HUES48 (cell line): Measurements from ENCODE around the gene B3GNT3.

Experiments
- H3K27ac ChIP-seq: one replicate; pipeline ENCODE4 v1.7.0; 2013; ENCODE audit warnings: low read depth, low read length, inconsistent platforms
- H3K27me3 ChIP-seq: 2 replicates; pipeline ENCODE4 v1.6.1; 2013; ENCODE audit warnings: mild to moderate bottlenecking, low read length; ENCODE audit not compliant: control insufficient read depth, insufficient read depth
- H3K36me3 ChIP-seq: 2 replicates; pipeline ENCODE4 v1.6.1; 2013; ENCODE audit warnings: low read length; ENCODE audit not compliant: control insufficient read depth, insufficient read depth
- H3K4me1 ChIP-seq: 2 replicates; pipeline ENCODE4 v1.6.1; 2013; ENCODE audit warnings: mild to moderate bottlenecking, low read length; ENCODE audit not compliant: control insufficient read depth, insufficient read depth
- H3K4me3 ChIP-seq: 2 replicates; pipeline ENCODE4 v1.5.1; 2013; ENCODE audit warnings: mild to moderate bottlenecking, low read depth, low read length
- H3K9ac ChIP-seq: 2 replicates; pipeline ENCODE4 v1.6.1; 2013; ENCODE audit warnings: mild to moderate bottlenecking, low read depth, low read length, moderate library complexity
- H3K9me3 ChIP-seq: 2 replicates; pipeline ENCODE4 v1.6.1; 2013; ENCODE audit warnings: low read length; ENCODE audit not compliant: control insufficient read depth, insufficient read depth

B3GNT3 gene

DNA sequence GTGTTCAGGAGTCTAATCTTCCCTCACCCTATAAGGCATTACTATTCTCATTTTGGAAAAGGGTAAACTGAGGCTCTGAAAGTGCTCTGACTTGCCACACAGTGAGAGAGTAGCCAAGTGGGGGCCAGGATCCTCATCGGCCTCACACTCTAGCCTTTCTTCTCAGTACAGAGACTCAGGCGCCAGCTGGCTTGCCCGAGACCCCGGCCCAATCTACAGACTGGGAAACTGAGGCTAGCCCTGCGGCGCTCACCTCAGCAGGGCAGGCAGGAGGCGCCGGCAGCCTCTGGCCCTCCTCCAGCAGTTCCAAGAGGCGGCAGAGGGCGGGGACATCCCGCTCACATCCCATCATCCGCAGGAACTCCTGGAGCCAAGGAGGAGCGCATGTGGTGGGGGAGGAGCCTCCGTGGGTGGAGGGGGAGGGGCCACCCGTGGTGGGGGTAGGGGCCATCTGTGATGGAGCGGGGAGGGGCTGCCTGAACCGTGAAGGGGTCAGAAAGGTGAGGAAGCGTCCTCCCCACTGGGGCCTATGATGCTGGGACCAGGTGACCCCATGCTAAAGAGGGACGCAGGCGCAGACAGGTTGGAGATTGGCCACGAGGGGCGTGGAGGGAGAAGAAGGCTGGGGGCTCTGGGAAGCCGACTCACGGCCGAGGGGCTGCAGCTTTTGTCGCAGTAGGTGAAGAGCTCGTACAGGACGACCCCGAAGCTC, 35.1 kb downstream of the B3GNT3 start:
- H3K36me3 ChIP-seq = no peaks in the 10 kb centered on the region
- H3K27me3 ChIP-seq = peaks cover 3% of the 10 kb centered on the region; the same call in 1 of the 2 replicates
- H3K9ac ChIP-seq = peak overlapping the region; percentile 62
- peaks cover 5% of the 10 kb centered on the region; the same call in 1 of the 2 replicates for H3K4me1 ChIP-seq
- no peaks in the 10 kb centered on the region for H3K9me3 ChIP-seq
- peak overlapping the region; percentile 77 for H3K4me3 ChIP-seq
- peak overlapping the region; percentile 85 for H3K27ac ChIP-seq

DNA sequence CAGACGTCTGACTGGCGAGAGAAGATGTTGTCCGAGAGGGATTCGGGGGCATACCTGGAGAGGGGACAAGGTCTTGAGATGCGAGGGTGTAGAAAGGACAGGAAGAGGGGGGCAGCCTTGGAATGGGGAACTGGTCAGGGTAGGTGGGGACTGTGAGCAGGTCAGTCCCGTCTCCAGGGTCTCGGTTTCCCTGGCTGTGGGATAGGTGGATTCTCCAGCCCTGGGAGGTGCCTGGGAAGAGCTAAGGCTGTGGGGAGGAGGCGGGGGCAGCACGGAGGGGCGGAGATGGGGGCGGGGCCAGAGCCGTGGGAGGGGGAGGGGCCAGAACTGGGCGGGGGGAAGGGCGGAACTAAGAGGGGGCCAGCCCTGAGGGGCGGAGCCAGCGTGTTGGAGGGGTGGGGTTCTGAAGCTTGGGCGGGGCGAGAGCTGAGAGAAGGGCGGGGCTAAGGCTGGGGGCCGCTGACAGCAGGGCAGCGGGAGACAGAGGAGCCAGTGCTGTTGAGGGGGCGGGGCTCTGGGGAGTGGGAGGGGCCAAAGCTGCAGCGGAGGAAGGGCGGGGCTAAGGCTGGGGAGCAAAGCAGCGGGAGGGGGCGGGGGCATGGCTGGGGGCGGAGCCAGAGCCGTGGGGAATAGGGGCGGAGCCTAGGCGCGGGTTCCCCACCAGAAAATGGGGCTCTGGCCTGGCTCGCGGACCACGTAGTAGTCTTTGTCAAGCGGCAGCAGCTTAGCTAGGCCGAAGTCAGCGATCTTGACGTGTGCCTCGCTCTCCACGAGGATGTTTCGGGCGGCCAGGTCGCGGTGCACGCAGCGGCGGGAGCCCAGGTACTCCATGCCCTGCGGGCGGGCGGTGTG, 35.9 kb downstream of the B3GNT3 start:
- Histone ChIP-seq H3K36me3 (no peaks in the 10 kb centered on the region), H3K4me3 (peak overlapping the region; percentile 81), H3K27me3 (peaks cover 3% of the 10 kb centered on the region; the same call in 1 of the 2 replicates), H3K9me3 (no peaks in the 10 kb centered on the region), H3K9ac (peak overlapping the region; percentile 62), H3K27ac (peak overlapping the region; percentile 85), H3K4me1 (peaks cover 5% of the 10 kb centered on the region; the same call in 1 of the 2 replicates)

DNA sequence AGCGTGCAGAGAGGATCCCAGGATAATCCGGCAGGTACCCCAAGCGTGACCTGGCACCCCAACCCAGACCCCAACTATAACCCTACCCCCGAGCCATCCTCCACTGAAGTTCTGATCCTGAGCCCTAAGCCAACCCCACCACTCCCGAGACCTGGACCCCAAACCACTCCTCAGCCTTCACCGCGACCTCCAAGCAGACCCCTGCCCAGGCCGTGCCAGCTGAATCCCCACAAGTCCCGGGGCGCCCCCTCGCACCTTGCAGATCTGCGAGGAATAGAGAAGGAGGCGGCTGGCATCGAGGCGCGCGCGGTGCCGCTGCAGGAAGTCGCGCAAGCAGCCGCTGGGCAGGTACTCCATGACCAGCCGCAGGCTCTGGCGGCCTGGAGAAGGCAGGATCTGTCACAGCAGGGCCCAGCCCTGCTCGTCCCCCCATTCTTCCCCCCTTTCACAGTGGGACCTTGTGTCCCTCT, 36.5 kb downstream of the B3GNT3 start:
- Histone ChIP-seq H3K27ac (no peak overlapping the region), H3K9ac (no peak overlapping the region), H3K36me3 (no peaks in the 10 kb centered on the region), H3K4me1 (peaks cover 5% of the 10 kb centered on the region; the same call in 1 of the 2 replicates), H3K9me3 (no peaks in the 10 kb centered on the region), H3K4me3 (peak overlapping the region; percentile 81), H3K27me3 (peaks cover 3% of the 10 kb centered on the region; the same call in 1 of the 2 replicates)

DNA sequence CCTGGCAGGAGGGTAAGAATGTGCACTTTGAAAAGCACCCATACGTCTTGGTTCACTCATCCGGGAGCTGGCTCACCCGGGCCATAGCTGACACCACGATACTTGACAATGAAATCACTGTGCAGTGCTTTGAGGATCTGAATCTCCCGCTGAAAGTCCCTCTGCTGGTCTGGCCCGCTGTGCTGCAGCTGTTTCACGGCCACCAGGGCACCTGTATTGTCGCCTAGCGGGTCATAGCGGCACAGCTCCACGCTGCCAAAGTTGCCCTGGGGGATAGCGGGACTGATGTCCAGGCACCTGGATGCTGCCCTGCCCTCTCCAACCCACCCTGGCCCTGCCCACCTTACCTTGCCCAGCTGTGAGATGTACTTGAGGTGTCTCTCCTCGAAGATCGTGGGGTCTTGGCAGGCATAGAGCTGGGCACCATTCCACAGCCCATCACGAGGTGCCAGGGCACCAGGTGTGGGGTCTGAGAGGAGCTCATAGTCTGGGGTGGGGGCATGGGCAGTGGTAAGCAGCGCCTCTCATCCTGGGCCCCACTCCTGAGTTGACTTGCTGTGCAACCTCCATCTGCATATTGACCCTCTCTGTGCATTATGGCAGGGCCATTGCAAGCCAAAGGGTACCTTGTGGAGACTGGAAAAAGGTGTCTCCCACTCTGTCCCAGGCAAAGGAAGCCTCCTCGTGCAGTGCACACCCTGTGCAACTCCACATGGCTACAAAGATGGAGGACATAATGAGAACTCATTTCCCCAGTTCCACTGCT, 37.7 kb downstream of the B3GNT3 start:
- Histone ChIP-seq H3K4me3 (no peak overlapping the region), H3K9ac (no peak overlapping the region), H3K36me3 (no peaks in the 10 kb centered on the region), H3K27ac (no peak overlapping the region), H3K9me3 (no peaks in the 10 kb centered on the region), H3K27me3 (peaks cover 3% of the 10 kb centered on the region; the same call in 1 of the 2 replicates), H3K4me1 (peaks cover 5% of the 10 kb centered on the region; the same call in 1 of the 2 replicates)

DNA sequence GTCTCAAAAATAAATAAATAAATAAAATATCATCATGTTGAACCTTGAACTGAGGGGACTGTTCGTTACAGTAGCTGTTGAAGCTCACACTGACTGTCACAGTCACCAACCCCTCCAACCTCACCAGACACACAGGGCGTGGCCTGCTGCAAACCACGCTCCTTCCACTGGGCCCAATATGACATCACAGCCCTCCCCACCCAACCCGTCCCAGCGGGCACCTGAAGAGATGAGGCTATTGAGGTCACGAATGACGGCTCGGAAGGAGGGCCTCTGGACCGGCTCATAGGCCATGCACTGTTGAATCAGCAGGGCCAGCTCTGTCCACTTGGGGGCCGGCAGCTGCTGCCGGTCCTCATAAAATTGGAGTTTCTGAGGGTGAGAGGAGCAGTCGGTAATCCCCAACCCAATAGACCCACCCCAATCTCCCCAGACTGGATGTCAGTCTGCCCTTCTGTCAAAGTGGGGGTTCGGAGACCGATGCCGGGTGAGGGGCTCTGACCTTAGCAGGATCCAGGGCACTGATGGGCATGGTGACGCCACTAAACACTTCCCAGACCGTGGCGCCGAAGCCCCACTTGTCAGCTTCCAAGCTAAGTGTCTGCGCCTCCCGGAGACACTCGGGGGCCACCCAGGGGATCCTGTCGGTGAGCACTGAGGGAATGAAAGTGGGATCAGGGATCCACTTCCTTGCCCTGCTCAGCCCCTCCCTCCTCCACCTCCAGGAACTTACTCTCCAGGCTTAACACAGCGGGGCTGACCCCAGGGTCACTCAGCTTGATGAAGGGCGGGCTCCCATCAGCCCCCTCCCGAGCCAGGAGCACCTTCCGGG, 39.6 kb downstream of the B3GNT3 start:
- Histone ChIP-seq H3K4me3 (no peak overlapping the region), H3K27ac (no peak overlapping the region), H3K36me3 (no peaks in the 10 kb centered on the region), H3K27me3 (peaks cover 3% of the 10 kb centered on the region; the same call in 1 of the 2 replicates), H3K9ac (no peak overlapping the region), H3K4me1 (peaks cover 5% of the 10 kb centered on the region; the same call in 1 of the 2 replicates), H3K9me3 (no peaks in the 10 kb centered on the region)

DNA sequence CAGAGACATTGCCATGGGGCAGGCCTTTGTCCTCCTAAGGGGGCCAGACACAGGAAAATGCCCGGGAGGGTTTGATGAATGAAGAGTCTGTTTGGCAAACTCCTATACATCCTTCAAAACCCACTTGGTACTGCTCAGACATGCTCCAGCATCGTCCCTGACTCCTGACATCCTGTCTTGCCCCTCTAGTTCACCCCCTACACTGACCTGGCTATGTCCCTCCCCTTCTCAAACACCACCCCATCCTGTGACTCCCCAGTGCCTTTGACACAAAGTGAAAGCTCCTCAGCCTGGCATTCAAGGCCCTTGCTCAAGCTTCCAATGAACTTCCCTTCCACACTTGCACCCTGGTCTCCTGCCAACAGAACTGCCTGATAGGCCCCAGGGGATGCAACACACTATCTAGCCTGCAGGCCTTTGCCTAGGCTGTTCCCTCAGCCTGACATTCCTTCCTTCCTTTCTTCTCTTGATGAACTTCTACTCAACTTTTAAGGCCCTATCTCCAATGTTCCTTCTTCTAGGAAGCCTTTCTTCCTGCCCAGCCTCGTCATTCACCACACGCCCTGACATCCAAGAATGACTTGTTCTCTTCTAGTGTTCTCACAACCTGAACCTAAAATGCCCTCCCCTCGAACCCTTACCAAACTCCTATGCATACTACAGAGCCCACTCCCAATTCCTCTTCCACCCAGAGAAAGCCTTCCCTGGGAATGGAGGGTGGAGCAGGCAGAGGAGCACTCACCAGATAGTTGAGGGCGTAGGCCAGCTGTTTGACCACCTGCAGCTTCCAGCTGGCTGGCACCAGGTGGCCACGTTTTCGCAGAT, 40.5 kb downstream of the B3GNT3 start:
- Histone ChIP-seq H3K27ac (no peak overlapping the region), H3K4me1 (peaks cover 5% of the 10 kb centered on the region; the same call in 1 of the 2 replicates), H3K36me3 (no peaks in the 10 kb centered on the region), H3K27me3 (peaks cover 3% of the 10 kb centered on the region), H3K4me3 (no peak overlapping the region), H3K9ac (no peak overlapping the region), H3K9me3 (no peaks in the 10 kb centered on the region)

DNA sequence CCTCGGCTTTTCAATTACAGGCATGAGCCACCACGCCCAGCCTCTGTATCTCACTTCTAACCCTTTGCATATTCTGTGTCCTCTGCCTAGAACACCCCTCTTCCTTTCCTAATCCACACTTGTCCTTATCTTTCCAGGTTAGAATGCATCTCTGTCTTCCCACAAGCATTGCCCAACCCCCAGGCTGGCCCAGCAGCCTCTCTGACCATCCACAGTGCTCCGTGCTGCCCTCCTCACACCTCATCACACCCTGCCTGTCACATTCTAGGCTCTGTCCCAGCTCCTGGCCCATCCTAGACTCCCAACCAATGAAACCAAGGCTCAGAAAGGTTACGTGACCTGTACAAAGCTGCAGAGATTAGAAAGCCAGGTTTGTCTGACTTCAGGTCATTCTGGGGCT, 41.6 kb downstream of the B3GNT3 start:
- Histone ChIP-seq H3K36me3 (no peaks in the 10 kb centered on the region), H3K9ac (no peak overlapping the region), H3K4me1 (peaks cover 5% of the 10 kb centered on the region; the same call in 1 of the 2 replicates), H3K9me3 (no peaks in the 10 kb centered on the region), H3K27me3 (peaks cover 3% of the 10 kb centered on the region), H3K27ac (no peak overlapping the region), H3K4me3 (no peak overlapping the region)

DNA sequence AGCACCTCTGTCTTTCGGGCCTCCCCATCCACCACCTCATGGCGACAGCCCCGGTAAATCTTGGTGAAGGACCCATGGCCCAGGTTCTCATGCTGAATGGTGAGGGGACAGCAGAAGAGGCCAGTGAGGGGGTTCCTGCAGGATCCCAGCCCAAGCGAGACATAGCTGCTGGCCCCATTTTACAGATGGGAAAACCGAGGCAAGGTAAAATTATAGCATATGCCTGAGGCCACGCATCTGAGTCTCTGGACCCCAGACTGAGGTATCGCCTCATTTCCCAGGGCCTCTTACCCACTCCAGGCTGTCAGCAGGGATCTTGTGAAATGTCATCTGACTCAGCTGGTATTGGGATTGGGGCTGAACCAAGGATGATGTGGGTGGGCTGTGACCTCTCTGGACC, 43.0 kb downstream of the B3GNT3 start:
- Histone ChIP-seq H3K4me3 (no peak overlapping the region), H3K36me3 (no peaks in the 10 kb centered on the region), H3K27me3 (peaks cover 6% of the 10 kb centered on the region), H3K9me3 (no peaks in the 10 kb centered on the region), H3K9ac (no peak overlapping the region), H3K27ac (no peak overlapping the region), H3K4me1 (peaks cover 5% of the 10 kb centered on the region; the same call in 1 of the 2 replicates)

DNA sequence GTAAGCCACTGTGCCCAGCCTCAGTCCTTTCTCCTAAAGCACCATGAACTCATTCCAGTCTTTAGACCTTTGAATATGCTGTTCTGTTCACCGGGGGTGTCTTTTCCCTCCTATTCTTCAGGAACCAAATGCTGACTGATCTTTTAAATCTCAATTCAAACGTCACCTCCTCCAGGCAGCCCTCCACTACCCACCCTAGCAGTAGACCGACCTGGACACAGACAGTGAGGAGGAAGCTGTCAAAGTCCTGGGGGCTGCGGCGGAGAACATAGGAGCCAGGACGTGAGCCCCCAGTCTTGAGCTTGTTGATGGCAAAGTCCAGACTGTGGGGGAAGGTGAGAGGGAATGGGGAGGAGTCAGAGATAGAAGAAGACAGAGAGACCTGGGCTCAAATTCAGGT, 45.1 kb downstream of the B3GNT3 start:
- H3K27me3 ChIP-seq = peaks cover 11% of the 10 kb centered on the region
- no peak overlapping the region for H3K4me3 ChIP-seq
- H3K9me3 ChIP-seq = no peaks in the 10 kb centered on the region
- no peak overlapping the region for H3K9ac ChIP-seq
- H3K36me3 ChIP-seq = no peaks in the 10 kb centered on the region
- peaks cover under 1% of the 10 kb centered on the region; the same call in 1 of the 2 replicates for H3K4me1 ChIP-seq
- H3K27ac ChIP-seq = no peak overlapping the region
